ENCODE results near the gene MCM9. TPM values are rescaled to one million over a fixed set of nuclear protein-coding genes. Genes with fewer than 3 reads are reported as not detected.
A peak's percentile ranks its signal among the peaks of the same experiment; 100 is the strongest.

Gene MCM9
- total and polyA plus RNA-seq, 5 donors from 2014 or later = 18.5 to 57.3 (median 21.3) TPM

DNA sequence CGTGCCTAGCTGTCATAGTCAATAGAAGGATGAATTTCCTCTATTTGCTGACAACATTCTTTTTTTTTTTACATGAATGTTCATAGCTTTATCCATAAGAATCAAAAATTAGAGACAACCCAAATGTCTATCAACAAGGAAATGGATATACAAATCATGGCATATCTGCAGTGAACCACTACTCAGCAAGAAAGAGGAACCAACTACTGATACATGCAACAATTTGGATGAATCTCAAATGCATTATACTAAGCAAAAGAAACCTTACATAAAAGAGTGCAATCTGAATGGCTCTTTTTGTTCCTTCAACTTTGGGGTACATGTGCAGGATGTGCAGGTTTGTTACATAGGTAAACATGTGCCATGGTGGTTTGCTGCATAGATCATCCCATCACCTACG, 17.7 kb upstream of the MCM9 start:
- Mint-ChIP-seq H3K9me3 (peaks cover 0 to 11% (median 0%) of the 10 kb centered on the region in 7 donors), H3K27me3 (no peaks in the 10 kb centered on the region), H3K4me3 (no peak overlapping the region), H3K27ac (no peak overlapping the region), H3K36me3 (peaks cover 5% of the 10 kb centered on the region), H3K4me1 (no peaks in the 10 kb centered on the region)
- no peaks in the 10 kb centered on the region for H3K4me1 ChIP-seq (ENCODE audit: control insufficient read depth, insufficient read depth, low read length, poor library complexity, severe bottlenecking)
- H3K4me3 ChIP-seq (ENCODE audit: low read depth, low read length) = no peak overlapping the region
- ATAC-seq (ENCODE audit: low read depth in 2 of 2) (no peak), DNase-seq (no peak)
- no peak overlapping the region for H3K27ac ChIP-seq (ENCODE audit: insufficient read depth, low read length, poor library complexity, severe bottlenecking)
- H3K27me3 ChIP-seq (ENCODE audit: control insufficient read depth, insufficient read depth, low read length) = no peaks in the 10 kb centered on the region
- H3K36me3 ChIP-seq (ENCODE audit: control insufficient read depth, insufficient read depth, low read length) = no peaks in the 10 kb centered on the region
- H3K9me3 ChIP-seq (ENCODE audit: control insufficient read depth in 2 of 2, low read length in 2 of 2) = peaks cover 0 to 7% of the 10 kb centered on the region in 2 experiments

DNA sequence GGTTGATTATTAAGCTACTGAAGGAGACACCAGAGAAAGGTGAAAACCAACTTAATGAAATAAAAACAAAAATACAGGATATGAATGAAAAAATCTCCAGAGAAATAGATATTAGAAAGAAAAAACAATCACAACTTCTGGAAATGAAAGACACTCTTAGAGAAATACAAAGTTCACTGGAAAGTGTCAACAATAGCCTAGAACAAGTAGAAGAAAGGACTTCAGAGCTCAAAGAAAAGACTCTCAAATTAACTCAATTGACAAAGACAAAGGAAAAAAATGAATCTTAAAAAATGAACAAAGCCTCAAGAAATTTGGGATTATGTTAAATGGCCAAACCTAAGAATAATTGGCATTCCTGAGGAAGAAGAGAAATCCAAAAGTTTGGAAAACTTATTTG, 10.3 kb upstream of the MCM9 start:
- Mint-ChIP-seq H3K4me3 (no peak overlapping the region), H3K9me3 (peaks cover 5 to 51% (median 22%) of the 10 kb centered on the region in 7 donors)
- ATAC-seq (ENCODE audit: low read depth in 2 of 2) = no peak

DNA sequence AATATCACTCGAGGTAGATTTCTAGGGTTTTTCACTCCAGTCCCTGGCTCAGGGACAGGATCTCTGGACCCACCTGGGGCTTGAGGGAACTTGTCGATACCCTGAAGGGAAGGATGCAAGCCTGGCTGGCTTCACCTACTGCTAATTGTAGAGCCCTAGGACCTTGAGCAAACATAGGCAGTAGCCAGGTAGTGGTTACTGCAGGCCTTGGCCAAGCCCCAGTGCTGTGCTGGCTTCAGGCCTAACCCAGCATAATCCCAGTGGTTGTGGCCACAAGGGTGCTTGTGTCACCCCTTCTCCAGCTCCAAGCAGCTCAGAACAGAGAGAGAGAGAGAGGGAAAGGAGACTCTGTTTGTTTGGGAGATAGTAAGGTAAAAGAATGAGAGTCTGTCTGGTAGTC, 5.8 kb upstream of the MCM9 start:
- H3K36me3 Mint-ChIP-seq = peaks cover 18% of the 10 kb centered on the region

More for the DNA sequence above, 10.3 kb upstream of the MCM9 start:
- H3K27me3 Mint-ChIP-seq = no peaks in the 10 kb centered on the region
- no peaks in the 10 kb centered on the region for H3K4me1 Mint-ChIP-seq
- H3K36me3 ChIP-seq (ENCODE audit: control insufficient read depth, insufficient read depth, low read length) = no peaks in the 10 kb centered on the region
- no peak overlapping the region for H3K27ac ChIP-seq (ENCODE audit: insufficient read depth, low read length, poor library complexity, severe bottlenecking)
- no peaks in the 10 kb centered on the region for H3K27me3 ChIP-seq (ENCODE audit: control insufficient read depth, insufficient read depth, low read length)
- DNase-seq = no peak
- H3K36me3 Mint-ChIP-seq = peaks cover 3% of the 10 kb centered on the region
- no peak overlapping the region for H3K27ac Mint-ChIP-seq
- peaks cover 16 to 25% of the 10 kb centered on the region in 2 experiments for H3K9me3 ChIP-seq (ENCODE audit: control insufficient read depth in 2 of 2, low read length in 2 of 2)
- no peaks in the 10 kb centered on the region for H3K4me1 ChIP-seq (ENCODE audit: control insufficient read depth, insufficient read depth, low read length, poor library complexity, severe bottlenecking)
- H3K4me3 ChIP-seq (ENCODE audit: low read depth, low read length) = no peak overlapping the region

DNA sequence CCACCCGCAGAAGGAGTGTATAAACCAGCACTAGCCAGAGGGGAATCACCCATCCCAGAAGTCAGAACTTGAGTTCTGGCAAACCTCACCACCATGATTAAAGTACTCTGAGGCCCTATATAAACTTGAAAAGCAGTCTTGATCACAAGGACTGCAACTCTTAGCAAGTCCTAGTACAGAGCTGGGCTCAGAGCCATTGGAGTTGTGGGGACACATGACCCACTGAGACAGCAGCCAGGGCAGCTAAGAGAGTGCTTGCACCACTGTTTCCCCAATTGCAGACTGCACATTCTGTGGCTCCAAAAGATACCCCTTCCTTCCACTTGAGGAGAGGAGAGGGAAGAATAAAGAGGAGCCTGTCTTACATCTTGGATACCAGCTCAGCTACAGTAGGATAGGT, 4.7 kb upstream of the MCM9 start:
- no peak for ATAC-seq (ENCODE audit: low read depth in 2 of 2)

More for the DNA sequence above, 5.8 kb upstream of the MCM9 start:
- Mint-ChIP-seq H3K4me3 (no peak overlapping the region), H3K27ac (no peak overlapping the region), H3K27me3 (no peaks in the 10 kb centered on the region), H3K4me1 (peaks cover 3 to 25% (median 11%) of the 10 kb centered on the region in 4 donors), H3K9me3 (peaks cover 3 to 24% (median 20%) of the 10 kb centered on the region in 7 donors)
- H3K4me1 ChIP-seq (ENCODE audit: control insufficient read depth, insufficient read depth, low read length, poor library complexity, severe bottlenecking) = no peaks in the 10 kb centered on the region
- H3K27ac ChIP-seq (ENCODE audit: insufficient read depth, low read length, poor library complexity, severe bottlenecking) = no peak overlapping the region
- DNase-seq (no peak), ATAC-seq (ENCODE audit: low read depth in 2 of 2) (no peak)
- H3K9me3 ChIP-seq (ENCODE audit: control insufficient read depth in 2 of 2, low read length in 2 of 2) = peaks cover 10 to 20% of the 10 kb centered on the region in 2 experiments
- no peaks in the 10 kb centered on the region for H3K36me3 ChIP-seq (ENCODE audit: control insufficient read depth, insufficient read depth, low read length)
- no peak overlapping the region for H3K4me3 ChIP-seq (ENCODE audit: low read depth, low read length)
- no peaks in the 10 kb centered on the region for H3K27me3 ChIP-seq (ENCODE audit: control insufficient read depth, insufficient read depth, low read length)

DNA sequence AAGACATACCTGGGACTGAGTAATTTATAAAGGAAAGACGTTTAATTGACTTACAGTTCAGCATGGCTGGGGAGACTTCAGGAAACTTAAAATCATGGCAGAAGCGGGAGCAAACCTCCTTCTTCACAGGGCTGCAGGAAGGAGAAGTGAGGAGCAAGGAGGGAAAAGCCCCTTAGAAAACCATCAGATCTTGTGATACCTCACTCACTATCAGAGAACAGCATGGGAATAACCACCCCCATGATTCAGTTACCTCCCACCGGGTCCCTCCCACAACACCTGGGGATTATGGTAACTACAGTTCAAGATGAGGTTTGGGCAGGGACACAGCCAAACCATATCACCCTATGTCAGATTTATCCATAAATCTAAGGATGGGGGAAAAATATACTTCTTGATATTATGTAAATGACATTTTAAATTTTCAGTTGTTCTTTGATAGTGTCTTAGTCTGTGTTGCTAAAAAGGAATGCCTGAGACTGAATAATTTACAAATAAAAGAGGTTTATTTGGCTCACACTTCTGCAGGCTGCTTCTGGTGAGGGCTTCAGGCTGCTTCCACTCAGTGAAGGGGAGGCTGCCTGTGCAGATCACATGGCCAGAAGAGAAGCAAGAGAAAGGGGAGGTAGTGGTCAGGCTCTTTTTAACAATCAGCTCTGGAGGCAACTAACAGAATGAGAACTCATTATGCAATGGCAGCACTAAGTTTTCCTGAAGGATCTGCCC, 1.2 kb upstream of the MCM9 start:
- Mint-ChIP-seq H3K27me3 (no peaks in the 10 kb centered on the region), H3K4me1 (peaks cover 23 to 51% (median 36%) of the 10 kb centered on the region in 4 donors), H3K27ac (peak overlapping the region in 2 of 3 donors; percentile 92 to 95), H3K9me3 (peaks cover 0 to 4% (median 0%) of the 10 kb centered on the region in 7 donors), H3K4me3 (peak overlapping the region; percentile 56 to 96 (median 92)), H3K36me3 (peaks cover 22% of the 10 kb centered on the region)
- Histone ChIP-seq H3K9me3 (ENCODE audit: control insufficient read depth in 2 of 2, low read length in 2 of 2) (peaks cover 0 to 2% of the 10 kb centered on the region in 2 experiments), H3K36me3 (ENCODE audit: control insufficient read depth, insufficient read depth, low read length) (peaks cover 6% of the 10 kb centered on the region), H3K4me1 (ENCODE audit: control insufficient read depth, insufficient read depth, low read length, poor library complexity, severe bottlenecking) (peaks cover 14% of the 10 kb centered on the region), H3K4me3 (ENCODE audit: low read depth, low read length) (peak overlapping the region; percentile 88), H3K27ac (ENCODE audit: insufficient read depth, low read length, poor library complexity, severe bottlenecking) (no peak overlapping the region), H3K27me3 (ENCODE audit: control insufficient read depth, insufficient read depth, low read length) (no peaks in the 10 kb centered on the region)
- ATAC-seq (ENCODE audit: low read depth in 2 of 2) = no peak
- DNase-seq = no peak

More for the DNA sequence above, 4.7 kb upstream of the MCM9 start:
- no peaks in the 10 kb centered on the region for H3K27me3 Mint-ChIP-seq
- no peak overlapping the region for H3K4me3 Mint-ChIP-seq
- H3K36me3 ChIP-seq (ENCODE audit: control insufficient read depth, insufficient read depth, low read length) = no peaks in the 10 kb centered on the region
- H3K27ac ChIP-seq (ENCODE audit: insufficient read depth, low read length, poor library complexity, severe bottlenecking) = no peak overlapping the region
- peaks cover 1 to 16% (median 11%) of the 10 kb centered on the region in 7 donors for H3K9me3 Mint-ChIP-seq
- H3K4me1 Mint-ChIP-seq = peaks cover 8 to 34% (median 17%) of the 10 kb centered on the region in 4 donors
- no peaks in the 10 kb centered on the region for H3K27me3 ChIP-seq (ENCODE audit: control insufficient read depth, insufficient read depth, low read length)
- H3K9me3 ChIP-seq (ENCODE audit: control insufficient read depth in 2 of 2, low read length in 2 of 2) = peaks cover 0 to 11% of the 10 kb centered on the region in 2 experiments
- peaks cover 18% of the 10 kb centered on the region for H3K36me3 Mint-ChIP-seq
- H3K4me3 ChIP-seq (ENCODE audit: low read depth, low read length) = no peak overlapping the region
- DNase-seq = no peak
- peaks cover 7% of the 10 kb centered on the region for H3K4me1 ChIP-seq (ENCODE audit: control insufficient read depth, insufficient read depth, low read length, poor library complexity, severe bottlenecking)
- no peak overlapping the region for H3K27ac Mint-ChIP-seq

DNA sequence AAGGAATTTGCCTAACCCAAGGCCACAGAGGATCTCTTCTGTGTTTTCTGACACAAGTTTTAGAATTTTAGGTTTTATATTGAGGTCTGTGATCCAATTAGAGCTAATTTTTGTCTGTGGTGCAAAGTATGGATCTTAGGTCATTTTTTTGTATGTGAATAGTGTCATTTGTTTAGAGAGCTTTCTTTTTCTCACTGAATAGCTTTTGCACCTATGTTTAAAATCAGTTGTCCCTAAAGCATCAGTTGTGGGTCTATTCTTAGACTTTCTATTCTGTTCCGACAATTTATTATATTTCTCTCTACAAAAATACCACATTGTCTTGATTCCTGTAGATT, 341 bp upstream of the MCM9 start:
- Mint-ChIP-seq H3K4me1 (peaks cover 23 to 51% (median 42%) of the 10 kb centered on the region in 4 donors), H3K36me3 (peaks cover 28% of the 10 kb centered on the region), H3K27ac (peak overlapping the region; percentile 34 to 95 (median 92)), H3K9me3 (peaks cover 0 to 4% (median 0%) of the 10 kb centered on the region in 7 donors), H3K27me3 (no peaks in the 10 kb centered on the region), H3K4me3 (peak overlapping the region; percentile 92 to 96 (median 92))
- Histone ChIP-seq H3K4me1 (ENCODE audit: control insufficient read depth, insufficient read depth, low read length, poor library complexity, severe bottlenecking) (peaks cover 14% of the 10 kb centered on the region), H3K36me3 (ENCODE audit: control insufficient read depth, insufficient read depth, low read length) (peaks cover 15% of the 10 kb centered on the region), H3K27me3 (ENCODE audit: control insufficient read depth, insufficient read depth, low read length) (no peaks in the 10 kb centered on the region), H3K27ac (ENCODE audit: insufficient read depth, low read length, poor library complexity, severe bottlenecking) (peak overlapping the region; percentile 87), H3K4me3 (ENCODE audit: low read depth, low read length) (peak overlapping the region; percentile 88), H3K9me3 (ENCODE audit: control insufficient read depth in 2 of 2, low read length in 2 of 2) (no peaks in the 10 kb centered on the region)
- DNase-seq (no peak), ATAC-seq (ENCODE audit: low read depth in 2 of 2) (no peak)

DNA sequence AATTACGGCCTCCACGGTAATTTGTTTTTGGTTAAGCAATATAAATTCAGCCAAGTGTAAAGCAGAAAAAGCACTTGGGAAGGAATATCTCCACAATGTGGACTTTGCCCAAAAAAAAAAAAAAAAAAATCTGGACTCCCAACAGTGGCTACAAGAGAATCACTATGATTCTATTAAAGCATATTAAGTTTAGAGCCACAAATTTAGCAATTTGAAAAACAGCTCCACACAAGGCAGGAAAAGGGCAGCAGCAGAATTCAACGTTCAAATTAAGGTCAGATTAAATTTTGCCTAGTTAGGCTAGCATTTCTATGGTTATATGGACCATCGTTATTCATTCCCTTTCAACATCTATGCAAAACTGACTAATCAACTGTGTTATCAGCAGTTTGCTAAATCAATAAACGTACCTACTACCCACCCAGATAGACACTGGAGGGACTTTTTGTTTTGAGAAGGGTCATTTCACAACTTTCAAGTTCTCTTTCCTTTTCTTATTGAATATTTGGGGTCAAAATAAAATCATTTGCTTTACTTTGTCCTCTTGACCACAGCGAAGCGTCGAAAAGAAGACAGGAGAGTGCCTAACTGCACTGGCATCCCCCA, 1.0 kb downstream of the MCM9 start:
- Mint-ChIP-seq H3K27ac (peak overlapping the region; percentile 71 to 92 (median 87)), H3K27me3 (no peaks in the 10 kb centered on the region), H3K9me3 (peaks cover 0 to 4% (median 0%) of the 10 kb centered on the region in 7 donors), H3K36me3 (peaks cover 24% of the 10 kb centered on the region), H3K4me1 (peaks cover 23 to 59% (median 41%) of the 10 kb centered on the region in 4 donors), H3K4me3 (peak overlapping the region; percentile 92 to 96 (median 92))
- Histone ChIP-seq H3K4me3 (ENCODE audit: low read depth, low read length) (peak overlapping the region; percentile 91), H3K27me3 (ENCODE audit: control insufficient read depth, insufficient read depth, low read length) (no peaks in the 10 kb centered on the region), H3K27ac (ENCODE audit: insufficient read depth, low read length, poor library complexity, severe bottlenecking) (peak overlapping the region; percentile 87), H3K36me3 (ENCODE audit: control insufficient read depth, insufficient read depth, low read length) (peaks cover 20% of the 10 kb centered on the region), H3K4me1 (ENCODE audit: control insufficient read depth, insufficient read depth, low read length, poor library complexity, severe bottlenecking) (peaks cover 14% of the 10 kb centered on the region), H3K9me3 (ENCODE audit: control insufficient read depth in 2 of 2, low read length in 2 of 2) (no peaks in the 10 kb centered on the region)
- ATAC-seq (ENCODE audit: low read depth in 2 of 2) (no peak), DNase-seq (no peak)
